ENCODE measurements around the gene ASB1.

The ASB1 gene

GRCh38 chr2:238453842-238454241 lies 27.1 kb downstream of the ASB1 start:
- Histone ChIP-seq H3K27me3 (ENCODE audit: insufficient read depth, low read length) (no peaks in the 10 kb centered on the region), H3K4me3 (ENCODE audit: low read length) (no peak overlapping the region), H3K9ac (ENCODE audit: low read depth, low read length) (no peak overlapping the region), H3K9me3 (ENCODE audit: insufficient read depth, low read depth, low read length) (no peaks in the 10 kb centered on the region), H3K36me3 (ENCODE audit: insufficient read depth, low read depth, low read length) (peaks cover 40% of the 10 kb centered on the region), H3K27ac (ENCODE audit: low read length) (no peak overlapping the region), H3K4me1 (ENCODE audit: insufficient read depth, low read length) (no peaks in the 10 kb centered on the region)

DNA sequence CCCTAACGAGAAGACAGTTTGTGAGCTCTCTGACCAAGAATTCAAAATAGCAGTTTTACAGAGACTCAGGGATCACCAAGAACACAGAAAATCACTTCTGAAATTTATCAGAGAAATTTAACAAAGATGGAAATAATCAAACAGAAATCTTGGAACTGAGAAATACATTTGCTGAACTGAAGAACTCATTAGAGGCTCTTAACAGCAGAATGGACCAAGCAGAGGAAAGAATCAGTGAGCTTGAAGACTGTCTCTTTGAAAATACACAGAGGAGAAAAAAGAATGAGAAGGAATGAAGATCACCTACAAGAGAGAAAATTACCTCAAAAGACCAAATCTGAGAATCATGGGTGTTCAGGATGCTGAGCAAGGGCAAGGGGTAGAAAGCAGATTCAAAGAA lies 29.7 kb downstream of the ASB1 start:
- Histone ChIP-seq H3K27me3 (ENCODE audit: insufficient read depth, low read length) (no peaks in the 10 kb centered on the region), H3K9ac (ENCODE audit: low read depth, low read length) (no peak overlapping the region), H3K9me3 (ENCODE audit: insufficient read depth, low read depth, low read length) (no peaks in the 10 kb centered on the region), H3K36me3 (ENCODE audit: insufficient read depth, low read depth, low read length) (peaks cover 14% of the 10 kb centered on the region), H3K27ac (ENCODE audit: low read length) (no peak overlapping the region), H3K4me1 (ENCODE audit: insufficient read depth, low read length) (no peaks in the 10 kb centered on the region), H3K4me3 (ENCODE audit: low read length) (no peak overlapping the region)

- H3K9ac ChIP-seq (ENCODE audit: low read depth, low read length) = no peak overlapping the region
- H3K27ac ChIP-seq (ENCODE audit: low read length) = no peak overlapping the region
- H3K36me3 ChIP-seq (ENCODE audit: insufficient read depth, low read depth, low read length) = peaks cover 6% of the 10 kb centered on the region
- H3K4me3 ChIP-seq (ENCODE audit: low read length) = no peak overlapping the region
- H3K4me1 ChIP-seq (ENCODE audit: insufficient read depth, low read length) = no peaks in the 10 kb centered on the region
- no peaks in the 10 kb centered on the region for H3K27me3 ChIP-seq (ENCODE audit: insufficient read depth, low read length)
- H3K9me3 ChIP-seq (ENCODE audit: insufficient read depth, low read depth, low read length) = no peaks in the 10 kb centered on the region
These were observed 30.5 kb downstream of the ASB1 start for GRCh38 chr2:238456970-238457926.

GRCh38 chr2:238457927-238458324 lies 31.2 kb downstream of the ASB1 start:
- Histone ChIP-seq H3K27ac (ENCODE audit: low read length) (no peak overlapping the region), H3K9me3 (ENCODE audit: insufficient read depth, low read depth, low read length) (no peaks in the 10 kb centered on the region), H3K36me3 (ENCODE audit: insufficient read depth, low read depth, low read length) (no peaks in the 10 kb centered on the region; the same call in 1 of the 2 replicates), H3K4me1 (ENCODE audit: insufficient read depth, low read length) (no peaks in the 10 kb centered on the region), H3K4me3 (ENCODE audit: low read length) (no peak overlapping the region), H3K9ac (ENCODE audit: low read depth, low read length) (no peak overlapping the region), H3K27me3 (ENCODE audit: insufficient read depth, low read length) (no peaks in the 10 kb centered on the region)

DNA sequence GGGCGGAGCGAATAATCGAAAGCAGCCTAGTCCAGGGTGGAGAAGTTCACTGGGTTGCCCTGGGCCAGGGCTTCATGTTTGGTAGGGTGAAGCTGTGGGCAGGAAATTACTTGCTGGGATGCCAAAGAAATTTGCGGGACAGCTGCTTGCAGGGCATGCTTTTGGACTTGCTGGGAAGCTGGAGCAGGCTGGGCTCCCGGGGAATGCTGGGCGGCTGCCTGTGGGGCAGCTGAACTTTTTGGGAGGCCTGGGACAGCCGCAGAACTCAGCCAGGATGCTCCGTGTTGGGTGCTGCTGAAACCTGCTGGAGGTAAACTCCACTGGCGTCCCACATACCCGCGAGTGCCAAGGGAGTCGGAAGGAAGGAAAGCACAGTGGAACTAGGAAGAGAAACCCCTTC lies 31.9 kb downstream of the ASB1 start:
- no peaks in the 10 kb centered on the region for H3K9me3 ChIP-seq (ENCODE audit: insufficient read depth, low read depth, low read length)
- no peak overlapping the region for H3K27ac ChIP-seq (ENCODE audit: low read length)
- H3K9ac ChIP-seq (ENCODE audit: low read depth, low read length) = no peak overlapping the region
- H3K4me1 ChIP-seq (ENCODE audit: insufficient read depth, low read length) = no peaks in the 10 kb centered on the region
- no peaks in the 10 kb centered on the region for H3K27me3 ChIP-seq (ENCODE audit: insufficient read depth, low read length)
- no peaks in the 10 kb centered on the region for H3K36me3 ChIP-seq (ENCODE audit: insufficient read depth, low read depth, low read length)
- no peak overlapping the region for H3K4me3 ChIP-seq (ENCODE audit: low read length)

- H3K9ac ChIP-seq (ENCODE audit: low read depth, low read length) = no peak overlapping the region
- no peaks in the 10 kb centered on the region for H3K4me1 ChIP-seq (ENCODE audit: insufficient read depth, low read length)
- no peak overlapping the region for H3K27ac ChIP-seq (ENCODE audit: low read length)
- H3K9me3 ChIP-seq (ENCODE audit: insufficient read depth, low read depth, low read length) = no peaks in the 10 kb centered on the region
- no peaks in the 10 kb centered on the region for H3K36me3 ChIP-seq (ENCODE audit: insufficient read depth, low read depth, low read length)
- no peaks in the 10 kb centered on the region for H3K27me3 ChIP-seq (ENCODE audit: insufficient read depth, low read length)
- H3K4me3 ChIP-seq (ENCODE audit: low read length) = no peak overlapping the region
These were observed 32.4 kb downstream of the ASB1 start for GRCh38 chr2:238459081-238459629.

DNA sequence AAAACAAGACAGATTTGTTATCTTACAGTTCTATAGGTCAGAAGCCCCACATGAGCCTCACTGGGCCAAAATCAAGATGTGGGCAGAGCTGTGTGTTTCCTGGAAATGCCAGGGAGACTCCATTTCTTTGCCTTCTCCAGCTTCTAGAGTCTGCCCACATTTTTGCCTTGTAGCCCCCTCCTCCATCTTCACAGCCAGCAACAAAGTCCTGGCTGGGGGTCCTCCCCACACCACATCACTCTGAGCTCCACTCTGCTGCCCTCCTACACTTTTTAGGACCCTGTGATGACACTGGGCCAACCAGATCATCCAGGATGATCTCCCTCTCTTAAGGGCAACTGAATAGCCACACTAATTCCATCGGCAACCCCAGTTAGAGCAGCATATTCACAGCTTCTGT lies 34.3 kb downstream of the ASB1 start:
- Histone ChIP-seq H3K4me1 (ENCODE audit: insufficient read depth, low read length) (no peaks in the 10 kb centered on the region), H3K9ac (ENCODE audit: low read depth, low read length) (no peak overlapping the region), H3K4me3 (ENCODE audit: low read length) (no peak overlapping the region), H3K27me3 (ENCODE audit: insufficient read depth, low read length) (no peaks in the 10 kb centered on the region), H3K9me3 (ENCODE audit: insufficient read depth, low read depth, low read length) (no peaks in the 10 kb centered on the region), H3K36me3 (ENCODE audit: insufficient read depth, low read depth, low read length) (no peaks in the 10 kb centered on the region), H3K27ac (ENCODE audit: low read length) (no peak overlapping the region)

DNA sequence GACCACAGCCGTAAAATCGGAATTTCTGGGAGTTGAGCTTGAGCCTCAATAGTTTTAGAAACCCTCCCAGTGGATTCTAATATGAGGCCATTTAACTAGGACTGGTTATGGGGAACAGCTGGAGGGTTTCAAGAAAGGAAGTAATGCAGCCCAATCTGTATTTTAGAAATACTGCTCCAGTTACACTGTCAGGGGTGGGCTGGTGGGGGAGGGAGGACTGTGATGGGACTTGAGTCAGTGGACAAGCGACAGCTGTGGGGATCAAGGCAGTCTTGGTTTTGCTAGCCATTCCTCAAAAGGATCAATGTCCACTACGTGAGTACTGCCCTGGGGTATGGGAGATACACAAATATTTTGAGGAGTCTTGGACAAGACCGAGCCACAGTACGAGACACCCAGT lies 34.8 kb downstream of the ASB1 start:
- Histone ChIP-seq H3K9ac (ENCODE audit: low read depth, low read length) (no peak overlapping the region), H3K27ac (ENCODE audit: low read length) (no peak overlapping the region), H3K27me3 (ENCODE audit: insufficient read depth, low read length) (no peaks in the 10 kb centered on the region), H3K9me3 (ENCODE audit: insufficient read depth, low read depth, low read length) (no peaks in the 10 kb centered on the region), H3K36me3 (ENCODE audit: insufficient read depth, low read depth, low read length) (no peaks in the 10 kb centered on the region), H3K4me1 (ENCODE audit: insufficient read depth, low read length) (no peaks in the 10 kb centered on the region), H3K4me3 (ENCODE audit: low read length) (no peak overlapping the region)

- no peaks in the 10 kb centered on the region for H3K27me3 ChIP-seq (ENCODE audit: insufficient read depth, low read length)
- H3K27ac ChIP-seq (ENCODE audit: low read length) = no peak overlapping the region
- H3K36me3 ChIP-seq (ENCODE audit: insufficient read depth, low read depth, low read length) = no peaks in the 10 kb centered on the region
- H3K9me3 ChIP-seq (ENCODE audit: insufficient read depth, low read depth, low read length) = no peaks in the 10 kb centered on the region
- H3K4me1 ChIP-seq (ENCODE audit: insufficient read depth, low read length) = no peaks in the 10 kb centered on the region
- H3K4me3 ChIP-seq (ENCODE audit: low read length) = no peak overlapping the region
- no peak overlapping the region for H3K9ac ChIP-seq (ENCODE audit: low read depth, low read length)
These were observed 35.2 kb downstream of the ASB1 start for GRCh38 chr2:238461916-238462315.

- no peaks in the 10 kb centered on the region for H3K36me3 ChIP-seq (ENCODE audit: insufficient read depth, low read depth, low read length)
- no peaks in the 10 kb centered on the region for H3K4me1 ChIP-seq (ENCODE audit: insufficient read depth, low read length)
- no peak overlapping the region for H3K27ac ChIP-seq (ENCODE audit: low read length)
- H3K27me3 ChIP-seq (ENCODE audit: insufficient read depth, low read length) = no peaks in the 10 kb centered on the region
- H3K9ac ChIP-seq (ENCODE audit: low read depth, low read length) = no peak overlapping the region
- no peaks in the 10 kb centered on the region for H3K9me3 ChIP-seq (ENCODE audit: insufficient read depth, low read depth, low read length)
- H3K4me3 ChIP-seq (ENCODE audit: low read length) = no peak overlapping the region
These were observed 36.2 kb downstream of the ASB1 start for GRCh38 chr2:238462782-238463396.

DNA sequence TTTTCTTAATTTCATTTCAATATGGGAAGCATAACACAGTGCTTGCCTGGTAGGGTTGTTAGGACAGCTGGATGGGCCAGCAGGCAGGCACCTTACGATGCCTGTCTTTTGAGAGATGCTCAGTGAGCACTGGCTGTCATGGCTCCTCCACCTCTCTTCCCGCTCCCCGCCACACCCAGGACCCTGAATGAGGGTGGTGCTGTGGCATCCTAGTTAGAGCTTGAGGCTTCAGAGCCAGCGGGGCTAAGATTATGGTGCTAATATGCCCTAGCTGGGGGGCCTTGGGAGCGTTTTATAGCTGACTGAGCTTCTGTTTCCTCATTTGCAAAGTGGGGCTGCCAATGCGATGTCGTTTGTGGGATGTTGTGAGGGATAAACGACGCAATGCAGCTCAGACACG lies 37.7 kb downstream of the ASB1 start:
- Histone ChIP-seq H3K27me3 (ENCODE audit: insufficient read depth, low read length) (no peaks in the 10 kb centered on the region), H3K4me3 (ENCODE audit: low read length) (no peak overlapping the region), H3K36me3 (ENCODE audit: insufficient read depth, low read depth, low read length) (no peaks in the 10 kb centered on the region), H3K9me3 (ENCODE audit: insufficient read depth, low read depth, low read length) (no peaks in the 10 kb centered on the region), H3K4me1 (ENCODE audit: insufficient read depth, low read length) (no peaks in the 10 kb centered on the region), H3K27ac (ENCODE audit: low read length) (no peak overlapping the region), H3K9ac (ENCODE audit: low read depth, low read length) (no peak overlapping the region)
